OCI-LY7 (cell line): ENCODE results near the gene CFAP210. TPM values are rescaled to one million over a fixed set of nuclear protein-coding genes. Genes with fewer than 3 reads are reported as not detected.
A peak's percentile ranks its signal among the peaks of the same experiment; 100 is the strongest.

ENCODE experiments used
- BruUV-seq: library from RNA; stranded (reverse); fragments of 400-500 nt; replicated peaks from 2 replicates; lab custom pipeline; 2021; lab: Mats Ljungman, UMichigan
- CTCF ChIA-PET: fragments of 300-600 bp; sonication (Branson Sonifier 250); formaldehyde crosslinking; loops from one replicate; lab custom pipeline; 2022; ENCODE audit warnings: antibody characterized with exemption; ENCODE audit not compliant: unreplicated experiment; lab: Charles Lee
- POLR2A ChIA-PET: fragments of 300-600 bp; sonication (Branson Sonifier 250); formaldehyde crosslinking; loops from one replicate; lab custom pipeline; 2022; ENCODE audit warnings: antibody characterized with exemption; lab: Charles Lee
- DNase-seq: peaks from one replicate; pipeline ENCODE4 v3.0.0-alpha.2; 2015; ENCODE audit warnings: low spot score
- H2AFZ ChIP-seq: fragments of 200-600 bp; sonication (generic), shearing (Covaris generic); 2 replicates; pipeline ENCODE4 v1.6.1; 2014; ENCODE audit warnings: mild to moderate bottlenecking, antibody characterized with exemption, low read length, moderate library complexity
- H3K27ac ChIP-seq: fragments of 200-600 bp; sonication (generic); 2 replicates; pipeline ENCODE4 v1.5.1; 2014; ENCODE audit warnings: mixed run types, low read depth, mild to moderate bottlenecking, moderate library complexity, low read length, inconsistent platforms; ENCODE audit not compliant: poor library complexity, severe bottlenecking
- H3K36me3 ChIP-seq: fragments of 200-600 bp; sonication (generic); 2 replicates; pipeline ENCODE4 v1.6.1; 2014; ENCODE audit warnings: mild to moderate bottlenecking, antibody characterized with exemption, low read length, moderate library complexity, mixed read lengths; ENCODE audit not compliant: insufficient read depth
- H3K4me1 ChIP-seq: fragments of 200-600 bp; sonication (generic); 2 replicates; pipeline ENCODE4 v1.5.1; 2014; ENCODE audit warnings: mild to moderate bottlenecking, low read length; ENCODE audit not compliant: insufficient read depth, poor library complexity, severe bottlenecking
- H3K4me2 ChIP-seq: fragments of 200-600 bp; sonication (generic); 2 replicates; pipeline ENCODE4 v1.6.1; 2014; ENCODE audit warnings: mild to moderate bottlenecking, low read length
- H3K4me3 ChIP-seq: fragments of 200-600 bp; sonication (generic); 2 replicates; pipeline ENCODE4 v1.5.1; 2014; ENCODE audit warnings: mild to moderate bottlenecking, low read depth, low read length; ENCODE audit not compliant: poor library complexity, severe bottlenecking
- H3K79me2 ChIP-seq: fragments of 200-600 bp; sonication (generic); 2 replicates; pipeline ENCODE4 v1.6.1; 2016; ENCODE audit warnings: low read depth, mild to moderate bottlenecking, low read length, moderate library complexity, mixed read lengths; ENCODE audit not compliant: insufficient read depth
- H3K9me2 ChIP-seq: fragments of 200-600 bp; sonication (generic); 2 replicates; pipeline ENCODE4 v1.6.1; 2016; ENCODE audit warnings: mild to moderate bottlenecking, low read length, mixed read lengths; ENCODE audit not compliant: insufficient read depth
- H3K9me3 ChIP-seq: fragments of 200-600 bp; sonication (generic); 2 replicates; pipeline ENCODE4 v1.6.1; 2014; ENCODE audit warnings: mild to moderate bottlenecking, mixed run types, low read length, mixed read lengths
- H4K20me1 ChIP-seq: fragments of 200-600 bp; sonication (generic); 2 replicates; pipeline ENCODE4 v1.6.1; 2014; ENCODE audit warnings: mild to moderate bottlenecking, antibody characterized with exemption, low read length, moderate library complexity, mixed read lengths; ENCODE audit not compliant: insufficient read depth
- EZH2phosphoT487 ChIP-seq: fragments of 200-600 bp; sonication (generic); IDR thresholded peaks from 2 replicates; pipeline ENCODE4 v1.6.1; 2018; ENCODE audit warnings: low read depth, borderline replicate concordance, mild to moderate bottlenecking, mixed run types, antibody characterized with exemption, low read length, moderate library complexity, mixed read lengths
- intact Hi-C: fragments of 100-400 bp; cut with micrococcal nuclease; formaldehyde crosslinking; loops from one replicate; pipeline ENCODE4 v1.10.0; 2022; ENCODE audit not compliant: unreplicated experiment
- total RNA-seq, 2 experiments: library from RNA; depleted of rRNA in 1 of 2; stranded (reverse); fragments of >200 nt in 1 of 2; shearing (Covaris generic) in 1 of 2; gene quantifications; 2 replicates each; pipeline ENCODE4 v1.2.3, GENCODE V29; 2014 to 2022
- TF ChIP-seq, protein P1 (sequence below): fragments of 200-600 bp; sonication (generic); conservative IDR thresholded peaks from 2 replicates; pipeline ENCODE4 v1.5.1; 2014; ENCODE audit warnings: mild to moderate bottlenecking, antibody characterized with exemption, low read length, moderate library complexity, mixed read lengths

The CFAP210 gene
- total RNA-seq, 2 experiments from 2014 or later, result not detected

DNA sequence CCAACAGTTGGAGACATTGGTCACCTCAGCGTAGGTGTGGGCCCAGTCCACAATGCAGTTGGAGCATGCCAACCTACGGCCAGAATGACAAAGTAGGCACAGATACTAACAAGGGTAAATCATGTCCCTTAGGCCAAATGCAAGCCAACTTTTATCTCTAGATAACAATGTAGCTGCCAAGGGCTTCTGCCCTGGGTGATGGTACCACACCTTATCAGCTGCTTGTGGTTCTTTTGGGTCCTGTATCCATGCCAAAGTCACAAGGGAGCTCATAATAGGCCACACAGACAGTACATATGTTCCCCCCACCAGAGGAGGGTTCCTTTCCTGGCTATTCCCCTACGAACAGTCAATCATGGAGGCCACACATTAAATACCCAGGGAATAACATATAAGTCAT lies 19.1 kb upstream of the CFAP210 start:
- intact Hi-C loops, result no loop called here
- no peaks in the 10 kb centered on the region for H3K36me3 ChIP-seq
- H3K9me2 ChIP-seq, result no peaks in the 10 kb centered on the region
- H3K27ac ChIP-seq, result no peak overlapping the region
- H3K4me2 ChIP-seq, result no peak overlapping the region
- H2AFZ ChIP-seq, result no peak overlapping the region
- no peaks in the 10 kb centered on the region for H3K79me2 ChIP-seq
- POLR2A ChIA-PET, result no interaction called here
- BruUV-seq, result no TSS peak
- TF ChIP-seq, protein P1, sequence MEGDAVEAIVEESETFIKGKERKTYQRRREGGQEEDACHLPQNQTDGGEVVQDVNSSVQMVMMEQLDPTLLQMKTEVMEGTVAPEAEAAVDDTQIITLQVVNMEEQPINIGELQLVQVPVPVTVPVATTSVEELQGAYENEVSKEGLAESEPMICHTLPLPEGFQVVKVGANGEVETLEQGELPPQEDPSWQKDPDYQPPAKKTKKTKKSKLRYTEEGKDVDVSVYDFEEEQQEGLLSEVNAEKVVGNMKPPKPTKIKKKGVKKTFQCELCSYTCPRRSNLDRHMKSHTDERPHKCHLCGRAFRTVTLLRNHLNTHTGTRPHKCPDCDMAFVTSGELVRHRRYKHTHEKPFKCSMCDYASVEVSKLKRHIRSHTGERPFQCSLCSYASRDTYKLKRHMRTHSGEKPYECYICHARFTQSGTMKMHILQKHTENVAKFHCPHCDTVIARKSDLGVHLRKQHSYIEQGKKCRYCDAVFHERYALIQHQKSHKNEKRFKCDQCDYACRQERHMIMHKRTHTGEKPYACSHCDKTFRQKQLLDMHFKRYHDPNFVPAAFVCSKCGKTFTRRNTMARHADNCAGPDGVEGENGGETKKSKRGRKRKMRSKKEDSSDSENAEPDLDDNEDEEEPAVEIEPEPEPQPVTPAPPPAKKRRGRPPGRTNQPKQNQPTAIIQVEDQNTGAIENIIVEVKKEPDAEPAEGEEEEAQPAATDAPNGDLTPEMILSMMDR, result no peak
- no peak for TF ChIP-seq EZH2phosphoT487
- H3K4me3 ChIP-seq, result no peak overlapping the region
- no peak for DNase-seq
- CTCF ChIA-PET, result no interaction called here
- no peaks in the 10 kb centered on the region for H4K20me1 ChIP-seq
- peaks cover 12% of the 10 kb centered on the region for H3K9me3 ChIP-seq
- no peaks in the 10 kb centered on the region for H3K4me1 ChIP-seq

DNA sequence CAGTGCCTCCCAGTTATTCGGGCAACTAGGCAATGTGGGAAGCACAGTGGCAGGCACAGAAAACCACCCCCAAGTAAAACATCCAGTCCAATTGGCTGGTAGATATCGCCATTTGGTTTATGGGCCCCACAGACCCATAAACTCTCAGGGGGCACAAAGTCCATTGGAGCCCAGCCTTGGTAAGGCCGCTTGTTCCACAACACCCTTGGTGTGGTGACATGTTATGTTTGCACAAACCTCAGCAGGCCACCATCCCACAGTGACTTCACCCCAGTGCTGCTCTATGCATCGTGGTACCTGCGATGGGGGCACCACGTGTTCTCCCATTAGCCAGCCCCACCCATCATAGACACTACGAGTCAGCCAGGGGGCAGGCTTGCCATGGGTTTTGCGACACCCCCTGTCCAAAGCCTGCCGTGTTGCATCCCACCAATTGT lies 18.6 kb upstream of the CFAP210 start:
- Histone ChIP-seq H3K4me2 (no peak overlapping the region), H3K4me1 (no peaks in the 10 kb centered on the region), H3K4me3 (no peak overlapping the region), H4K20me1 (no peaks in the 10 kb centered on the region), H3K9me2 (no peaks in the 10 kb centered on the region), H3K79me2 (no peaks in the 10 kb centered on the region), H3K27ac (no peak overlapping the region), H2AFZ (no peak overlapping the region), H3K9me3 (peaks cover 12% of the 10 kb centered on the region), H3K36me3 (no peaks in the 10 kb centered on the region)
- DNase-seq, result no peak
- intact Hi-C loops, result no loop called here
- no TSS peak for BruUV-seq
- TF ChIP-seq, protein P1, result no peak
- no peak for TF ChIP-seq EZH2phosphoT487
- ChIA-PET CTCF (no interaction called here), POLR2A (interaction anchor here (0.7 kb wide), 1 partner anchor 9 kb away, joined by 3 read pairs; no protein-coding TSS in a partner anchor)

- POLR2A ChIA-PET, result interaction anchor here (0.7 kb wide), 1 partner anchor 8 kb away, joined by 3 read pairs; no protein-coding TSS in a partner anchor
- DNase-seq, result peak; percentile 53
- BruUV-seq, result no TSS peak
- Histone ChIP-seq H3K4me3 (no peak overlapping the region), H3K9me3 (peaks cover 12% of the 10 kb centered on the region), H3K4me1 (no peaks in the 10 kb centered on the region), H2AFZ (no peak overlapping the region), H3K36me3 (no peaks in the 10 kb centered on the region), H3K9me2 (no peaks in the 10 kb centered on the region), H3K4me2 (no peak overlapping the region), H3K79me2 (no peaks in the 10 kb centered on the region), H4K20me1 (no peaks in the 10 kb centered on the region), H3K27ac (no peak overlapping the region)
- CTCF ChIA-PET, result interaction anchor here (0.6 kb wide), 1 partner anchor 8 kb away, joined by 3 read pairs; no protein-coding TSS in a partner anchor
- intact Hi-C loops, result no loop called here
- TF ChIP-seq, protein P1, result no peak
- TF ChIP-seq EZH2phosphoT487, result no peak
These were observed 17.7 kb upstream of the CFAP210 start for GRCh38 chr2:169711751-169712509.
